ENCODE measurements around the gene ARPC5. TPM values are rescaled to one million over a fixed set of nuclear protein-coding genes. Genes with fewer than 3 reads are reported as not detected.
"Not testable (repeated sequence)": the region's sequence is repeated elsewhere in the genome, so short reads cannot be mapped to it uniquely, and the experiment has no call there.

ARPC5 gene
- 110 and 113 TPM in 2 replicates for total RNA-seq (2014; rRNA removed; shearing (Covaris generic))

DNA sequence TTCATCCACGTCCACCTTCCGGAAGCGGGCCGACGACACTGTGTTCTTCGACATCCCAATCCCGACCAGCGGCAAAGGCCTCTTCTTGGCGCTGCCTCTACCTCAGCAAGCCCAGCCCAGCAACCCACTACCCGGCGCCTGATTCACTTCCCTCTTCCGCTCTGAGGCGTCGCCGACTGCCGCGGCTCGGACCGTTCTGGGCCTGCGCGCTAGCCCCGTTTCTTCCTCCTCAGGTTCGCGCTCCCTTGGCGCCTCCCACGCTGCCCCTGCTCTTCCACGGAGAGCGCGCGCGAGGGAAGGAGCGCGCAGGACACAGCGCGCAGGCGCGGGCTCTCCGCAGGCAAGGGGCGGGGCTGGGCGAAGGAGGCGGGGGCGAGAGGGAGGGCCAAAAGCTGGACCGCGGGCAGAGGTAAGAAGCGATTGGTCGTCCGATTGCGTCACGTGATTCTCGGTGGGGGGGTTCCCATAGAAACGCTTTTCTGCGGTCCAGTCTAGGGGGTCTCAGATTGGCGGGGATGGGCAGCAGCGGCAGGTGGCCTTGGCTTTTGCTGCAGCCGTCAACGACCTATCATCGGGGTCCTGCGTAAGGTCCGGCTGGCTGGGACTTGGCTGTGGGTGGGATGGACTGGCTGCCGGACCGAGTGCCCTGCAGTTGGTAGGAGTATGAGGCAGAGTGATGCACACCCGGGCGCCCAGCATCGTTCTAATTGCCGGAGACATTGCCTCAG lies at the start of gene ARPC5:
TSS of gene ARPC5 (minus strand) at position 178 of the 728 bp plus-strand sequence. CDS start at position 54, 124 bp downstream.
- DNase-seq (ENCODE audit: low spot score), result peak; percentile 95

DNA sequence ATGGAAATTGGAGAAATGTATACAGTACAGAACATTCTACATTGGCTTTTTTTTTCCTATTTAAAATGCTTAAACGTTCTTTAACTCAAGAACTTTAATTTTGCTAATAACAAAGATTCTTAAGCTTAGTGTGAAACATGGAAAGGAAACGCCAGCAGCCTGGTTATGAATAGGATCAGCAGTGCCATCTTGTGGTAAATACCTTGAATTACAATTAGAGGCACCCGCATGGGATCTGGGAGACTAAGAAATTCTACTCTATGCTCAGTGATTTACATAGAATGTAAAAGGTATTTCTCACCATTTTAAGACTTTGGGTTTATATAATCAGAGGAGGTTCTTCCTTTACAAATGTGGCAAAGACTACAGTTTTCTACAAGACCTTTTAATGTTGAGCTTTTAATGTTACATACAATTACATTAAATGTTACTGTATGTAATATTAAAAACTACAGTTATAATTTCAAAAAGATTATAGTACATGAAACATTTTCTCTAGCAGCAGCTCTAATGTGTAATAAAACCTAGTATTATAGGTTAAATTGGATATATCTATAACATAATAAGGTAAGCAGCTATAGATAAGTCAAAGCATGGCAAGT lies 49.6 kb upstream of the ARPC5 start:
- peak; percentile 69 for DNase-seq (ENCODE audit: low spot score)

DNA sequence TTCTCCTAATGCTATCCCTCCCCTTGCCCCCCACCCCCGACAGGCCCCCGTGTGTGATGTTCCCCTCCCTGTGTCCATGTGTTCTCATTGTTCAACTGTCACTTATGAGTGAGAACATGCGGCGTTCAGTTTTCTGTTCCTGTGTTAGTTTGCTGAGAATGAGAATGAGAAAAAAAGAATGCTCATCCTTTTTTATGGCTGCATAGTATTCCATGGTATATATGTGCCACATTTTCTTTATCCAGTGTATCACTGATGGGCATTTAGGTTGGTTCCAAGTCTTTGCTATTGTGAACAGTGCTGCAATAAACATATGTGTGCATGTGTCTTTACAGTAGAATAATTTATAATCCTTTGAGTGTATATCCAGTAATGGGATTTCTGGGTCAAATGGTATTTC lies 43.8 kb upstream of the ARPC5 start:
- DNase-seq (ENCODE audit: low spot score), result not testable (repeated sequence)

DNA sequence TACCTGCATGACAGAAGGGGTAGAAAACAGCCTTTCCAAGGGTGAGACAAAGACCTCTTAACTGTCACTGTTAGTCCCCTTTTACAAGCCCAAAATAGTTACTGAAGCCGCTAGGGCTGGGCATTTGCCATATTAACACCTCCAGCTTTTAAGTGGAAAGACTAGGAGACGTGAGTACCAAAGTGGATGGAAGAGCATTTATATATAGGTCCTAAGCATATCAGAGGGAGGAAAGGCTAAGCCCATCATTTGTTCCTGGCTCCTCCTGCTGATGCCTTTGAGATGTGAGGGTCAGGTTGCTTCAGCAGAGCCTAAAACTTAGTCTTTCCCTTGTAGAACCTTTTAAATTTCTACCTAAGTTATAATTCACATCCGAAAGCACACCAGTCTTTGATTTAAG lies 43.2 kb upstream of the ARPC5 start:
- DNase-seq (ENCODE audit: low spot score), result no peak

- no peak for DNase-seq (ENCODE audit: low spot score)
Observed at GRCh38 chr1:183676586-183677189, 41.1 kb upstream of the ARPC5 start.

DNA sequence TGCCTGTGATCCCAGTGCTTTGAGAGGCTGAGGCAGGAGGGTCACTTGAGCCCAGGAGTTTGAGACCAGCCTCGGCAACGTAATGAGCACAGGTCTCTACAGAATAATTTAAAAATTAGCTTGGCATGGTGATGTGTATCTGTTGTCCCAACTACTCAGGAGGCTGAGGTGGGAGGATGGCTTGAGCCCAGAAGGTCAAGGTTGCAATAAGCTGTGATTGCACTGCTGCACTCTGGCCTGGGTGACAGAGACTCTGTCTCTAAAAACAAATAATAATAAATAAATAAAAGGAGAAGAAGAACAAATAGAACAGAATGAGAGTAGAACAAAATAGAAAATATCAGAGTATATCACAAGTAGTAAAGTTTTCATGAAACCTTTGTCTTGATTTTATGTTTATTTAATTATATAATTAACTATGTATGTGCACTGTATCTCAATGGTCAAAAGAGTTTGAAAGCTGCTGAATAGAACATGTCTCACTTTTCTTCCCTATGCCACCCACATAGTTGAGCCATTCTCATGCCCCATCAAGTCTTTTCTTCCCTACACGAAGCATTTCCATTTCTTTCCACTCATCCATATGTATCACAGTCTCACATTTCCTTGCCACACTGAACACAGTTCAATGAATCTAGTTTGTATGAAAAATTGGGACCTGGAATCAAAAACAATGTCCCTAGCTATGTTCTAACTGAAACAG lies 40.5 kb upstream of the ARPC5 start:
- DNase-seq (ENCODE audit: low spot score), result no peak

- DNase-seq (ENCODE audit: low spot score), result no peak
Observed at GRCh38 chr1:183675381-183675780, 39.8 kb upstream of the ARPC5 start.

DNA sequence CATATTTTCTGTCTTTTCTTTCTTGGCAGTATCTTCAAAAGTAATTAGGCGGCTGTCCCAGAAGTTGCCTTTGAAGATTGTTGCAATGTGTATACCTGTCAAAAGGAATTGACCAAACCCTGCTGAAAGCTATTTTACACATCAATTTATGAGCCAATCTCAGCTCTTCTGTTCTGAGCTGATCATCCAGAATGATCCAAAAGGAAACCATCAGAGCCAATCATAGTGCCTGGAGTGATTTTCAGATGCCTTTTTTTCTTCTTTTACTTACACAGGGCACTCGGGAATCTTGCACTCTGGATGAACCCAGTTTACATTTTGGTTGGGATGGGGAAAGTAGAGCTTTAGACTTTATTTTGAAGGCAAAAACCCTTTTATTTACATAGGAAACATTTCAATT lies 39.3 kb upstream of the ARPC5 start:
- DNase-seq (ENCODE audit: low spot score), result no peak

GRCh38 chr1:183674339-183674738 lies 38.8 kb upstream of the ARPC5 start:
- no peak for DNase-seq (ENCODE audit: low spot score)

DNA sequence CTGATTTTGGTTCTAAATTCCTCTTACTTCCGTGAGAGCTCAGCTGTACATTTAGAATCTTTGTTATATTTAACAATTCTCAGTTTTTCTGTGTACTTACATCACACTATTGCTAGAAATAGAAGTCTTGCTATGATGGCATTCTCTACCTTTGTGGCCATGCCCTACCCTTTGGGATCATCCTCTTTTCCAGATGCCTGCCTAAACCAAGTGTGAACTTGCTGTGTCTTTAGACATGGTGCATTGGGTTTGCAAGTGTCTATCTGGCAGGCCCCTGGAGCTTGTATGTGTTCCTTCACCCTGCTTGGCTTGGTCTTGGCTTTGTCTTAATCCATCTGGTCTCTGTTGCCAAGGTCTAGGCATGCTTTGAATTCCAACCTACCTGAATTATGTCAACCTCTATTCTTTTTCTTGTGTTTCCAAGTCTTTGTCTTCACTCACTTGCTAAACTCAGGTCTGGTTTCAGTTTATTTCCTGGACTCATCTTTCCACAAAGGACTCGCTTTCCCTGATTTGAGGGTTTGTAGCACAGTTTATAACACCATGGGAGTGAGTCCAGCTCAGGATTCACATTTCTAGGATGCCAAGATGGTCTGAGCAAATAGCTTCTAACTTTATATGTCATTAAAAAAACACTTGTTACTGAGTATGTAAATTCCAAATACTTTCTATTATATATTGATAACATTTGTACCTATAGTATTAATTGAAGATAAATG lies 38.2 kb upstream of the ARPC5 start:
- DNase-seq (ENCODE audit: low spot score), result no peak

- DNase-seq (ENCODE audit: low spot score), result peak; percentile 14
Observed at GRCh38 chr1:183670169-183670568, 34.6 kb upstream of the ARPC5 start.

DNA sequence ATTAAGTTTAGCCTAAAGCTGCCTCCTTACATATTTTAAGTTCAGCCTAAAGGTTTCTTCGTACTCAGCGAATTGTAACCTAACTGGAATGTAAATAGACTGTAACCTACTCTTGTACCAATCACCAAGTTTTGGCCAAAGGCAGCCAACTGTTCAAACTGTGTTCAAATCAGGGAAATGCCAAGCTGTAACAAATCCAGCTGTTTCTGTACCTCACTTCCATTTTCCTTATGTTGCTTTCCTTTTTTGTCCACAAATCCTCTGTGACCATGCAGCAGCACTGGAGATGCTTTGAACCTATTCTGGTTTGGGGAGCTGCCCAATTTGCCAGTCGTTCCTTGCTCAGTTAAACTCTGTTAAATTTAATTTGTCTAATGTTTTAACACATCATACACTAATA lies 20.8 kb upstream of the ARPC5 start:
- DNase-seq (ENCODE audit: low spot score), result no peak

GRCh38 chr1:183655562-183656075 lies 20.0 kb upstream of the ARPC5 start:
- DNase-seq (ENCODE audit: low spot score), result peak; percentile 88

GRCh38 chr1:183654706-183655105 lies 19.1 kb upstream of the ARPC5 start:
- DNase-seq (ENCODE audit: low spot score), result no peak

- DNase-seq (ENCODE audit: low spot score), result no peak
Observed at GRCh38 chr1:183653876-183654451, 18.4 kb upstream of the ARPC5 start.

GRCh38 chr1:183653462-183653794 lies 17.8 kb upstream of the ARPC5 start:
- DNase-seq (ENCODE audit: low spot score), result no peak

DNA sequence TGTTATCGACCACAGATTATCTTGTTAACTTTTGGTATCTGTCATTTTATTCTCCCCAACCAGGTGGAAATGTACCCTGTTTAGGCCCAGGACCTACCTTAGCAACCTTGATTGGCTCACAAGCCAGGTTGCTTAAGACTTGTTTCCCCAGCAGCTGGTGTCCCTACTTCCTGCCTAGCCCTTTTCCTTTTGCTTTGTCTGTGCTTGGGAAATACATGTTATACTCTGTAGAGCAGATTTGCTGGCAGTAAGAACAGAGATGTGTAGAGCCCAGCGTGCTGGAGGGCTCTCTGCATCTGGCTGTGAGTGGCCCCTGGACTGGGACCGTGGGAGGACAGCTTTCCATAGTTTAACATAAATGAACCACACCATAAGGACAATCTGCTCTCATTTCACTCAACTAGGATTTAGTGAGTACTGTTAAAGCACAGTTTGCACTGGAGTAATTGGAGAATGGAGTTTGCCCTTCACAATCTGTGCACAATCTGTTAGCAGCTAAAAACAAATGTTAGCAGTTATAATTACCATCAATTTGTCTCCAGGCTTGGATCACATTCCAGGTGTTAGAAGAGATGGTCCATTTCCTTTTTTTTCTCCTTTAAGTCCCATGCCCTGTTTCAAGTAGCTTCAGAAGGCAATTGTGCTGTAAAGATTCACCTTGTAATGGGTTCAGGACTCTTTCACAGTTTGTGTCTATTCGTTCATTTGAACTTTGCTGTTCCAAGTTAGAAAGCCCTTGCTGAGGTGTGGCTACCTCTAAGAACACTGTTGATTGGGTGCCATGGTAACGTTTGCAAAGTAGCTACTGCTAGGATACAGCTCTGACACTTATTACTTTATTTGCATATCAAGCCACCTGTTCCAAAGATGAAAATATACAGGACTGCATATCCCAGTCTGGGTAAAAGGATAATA lies 17.2 kb upstream of the ARPC5 start, which contains the start of gene APOBEC4:
TSS of gene APOBEC4 (minus strand) at position 770 of the 915 bp plus-strand sequence. CDS start 4,535 bp downstream, outside the sequence.
- peak; percentile 39 for DNase-seq (ENCODE audit: low spot score)

- DNase-seq (ENCODE audit: low spot score), result no peak
Observed at GRCh38 chr1:183652107-183652506, 16.5 kb upstream of the ARPC5 start.

DNA sequence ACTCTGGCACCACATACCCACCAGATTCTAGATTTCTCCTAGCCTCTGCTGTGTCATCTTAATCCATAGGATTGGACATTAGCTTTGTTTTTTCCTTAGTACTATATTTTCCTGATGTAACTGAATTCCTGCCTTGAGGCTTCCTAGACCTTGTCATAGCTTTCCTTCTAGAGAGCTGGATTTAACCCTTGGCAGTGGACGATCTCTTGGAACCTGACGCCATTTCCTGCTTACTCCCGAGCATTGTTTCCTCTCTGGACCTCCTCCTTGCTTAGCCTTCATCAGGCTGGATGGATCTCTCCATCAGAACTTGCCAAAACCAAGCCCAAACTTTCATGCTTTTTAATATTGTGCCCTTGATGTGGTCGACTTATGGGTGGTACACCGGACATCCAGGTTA lies 16.0 kb upstream of the ARPC5 start:
- no peak for DNase-seq (ENCODE audit: low spot score)

- DNase-seq (ENCODE audit: low spot score), result no peak
Observed at GRCh38 chr1:183648042-183648441, 12.5 kb upstream of the ARPC5 start.
